ENCODE results near the gene SDK2. TPM values are rescaled to one million over a fixed set of nuclear protein-coding genes. Genes with fewer than 3 reads are reported as not detected.

The SDK2 gene
- total and polyA plus RNA-seq, 2 of the 8 experiments (the other 6 are each of a cell fraction or from before 2014, with no cell fraction given): 3.9 to 4.1 TPM

DNA sequence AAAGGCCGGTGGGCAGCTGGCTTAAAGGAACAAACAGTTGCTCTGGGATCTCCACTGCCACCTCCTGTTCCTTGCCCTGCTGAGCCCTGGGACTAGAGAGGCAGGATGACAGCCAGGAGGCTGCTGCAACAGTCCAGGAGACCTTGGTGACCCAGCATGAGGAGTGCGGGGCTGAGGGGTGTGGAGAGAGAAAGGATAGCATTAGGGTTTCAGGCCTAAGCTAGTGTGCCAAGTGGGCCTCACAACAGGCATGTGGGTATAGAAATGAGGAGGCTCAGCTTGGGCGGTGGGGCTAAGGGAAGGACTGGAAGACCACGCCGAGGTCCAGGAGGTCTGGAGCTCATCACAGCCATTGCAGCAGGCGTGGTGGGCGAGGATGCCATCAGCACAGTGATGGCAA is 39.8 kb downstream of the SDK2 start:
- FAIRE-seq: no peak
- Histone ChIP-seq H2BK20ac (ENCODE audit: low read length) (no peak overlapping the region), H4K91ac (replicated peaks; ENCODE audit: insufficient read length, low read length) (no peak overlapping the region), H2AFZ (ENCODE audit: low read length) (no peak overlapping the region), H3K27me3 (replicated peaks in 1 of 4; ENCODE audit: control insufficient read depth in 3 of 4, extremely low read depth in 1 of 4, insufficient read depth in 3 of 4, low read length in 3 of 4) (no peaks in the 10 kb centered on the region), H3K79me2 (ENCODE audit: control insufficient read depth in 1 of 2, insufficient read depth in 2 of 2, low read length in 2 of 2) (no peaks in the 10 kb centered on the region; a peak in 1 of 4 replicates), H3K4me2 (ENCODE audit: insufficient read depth in 1 of 2, low read depth in 2 of 2, low read length in 2 of 2) (no peak overlapping the region), H3K23me2 (ENCODE audit: low read depth, low read length) (no peaks in the 10 kb centered on the region), H2AK5ac (ENCODE audit: low read depth, low read length) (peak overlapping the region; percentile 53; the same call in 1 of the 2 replicates), H3K56ac (replicated peaks; ENCODE audit: insufficient read length, low read depth, low read length) (no peak overlapping the region), H3K4ac (replicated peaks; ENCODE audit: insufficient read length, low read depth, low read length) (no peak overlapping the region), H3K9me3 (ENCODE audit: insufficient read depth in 2 of 2, low read depth in 1 of 2, low read length in 1 of 2) (no peaks in the 10 kb centered on the region), H4K5ac (ENCODE audit: insufficient read length, low read depth, low read length) (no peak overlapping the region), H4K8ac (ENCODE audit: extremely low read depth, insufficient read depth, low read length) (no peak overlapping the region), H3K14ac (ENCODE audit: insufficient read length) (no peak overlapping the region), H3K27ac (ENCODE audit: low read depth, low read length) (no peak overlapping the region), H3K23ac (ENCODE audit: insufficient read length) (no peak overlapping the region), H3K4me3 (ENCODE audit: extremely low read depth in 1 of 4, insufficient read depth in 2 of 4, low read depth in 3 of 4, low read length in 4 of 4) (no peak overlapping the region), H2BK5ac (ENCODE audit: low read depth, low read length) (no peak overlapping the region; the same call in 1 of the 2 replicates), H2BK12ac (ENCODE audit: low read depth, low read length) (no peak overlapping the region), H3K18ac (ENCODE audit: extremely low read depth, low read length) (no peak overlapping the region), H3K36me3 (ENCODE audit: control insufficient read depth in 2 of 4, insufficient read depth in 4 of 4, low read length in 3 of 4) (no peaks in the 10 kb centered on the region), H2BK120ac (replicated peaks; ENCODE audit: low read depth, low read length) (no peak overlapping the region), H2BK15ac (ENCODE audit: low read length) (0 out of 2 replicates have a peak overlapping the region, but pooled peaks have one; percentile 61), H4K20me1 (replicated peaks in 1 of 2; ENCODE audit: control insufficient read depth in 1 of 2, insufficient read depth in 2 of 2, low read length in 2 of 2) (peaks cover 0 to 2% of the 10 kb centered on the region in 2 experiments), H3K9ac (replicated peaks in 1 of 4; ENCODE audit: extremely low read depth in 1 of 4, low read depth in 3 of 4, low read length in 3 of 4) (no peak overlapping the region), H3K79me1 (ENCODE audit: low read depth, low read length) (no peaks in the 10 kb centered on the region), H3K4me1 (replicated peaks in 1 of 4; ENCODE audit: control insufficient read depth in 3 of 4, insufficient read depth in 4 of 4, low read length in 3 of 4) (0 out of 7 replicates have a peak, but pooled peaks cover 0 to 2% (median 0%) of the 10 kb centered on the region in 4 experiments)
- no peak for DNase-seq (ENCODE audit: low read depth in 1 of 2, low spot score in 2 of 2)
- ChIA-PET POLR2A (ENCODE audit: partially characterized antibody) (interaction anchor here (0.6 kb wide), 1 partner anchor 382 kb away, joined by 4 read pairs; no protein-coding TSS in a partner anchor), CTCF (ENCODE audit: partially characterized antibody) (interaction anchor here (0.8 to 3.0 kb wide), 8 partner anchors 8 to 262 kb away, joined by 3 to 14 read pairs (median 4); no protein-coding TSS in a partner anchor)
- WGBS, 2 experiments (ENCODE audit: extremely low coverage in 1 of 2, insufficient coverage in 1 of 2, insufficient read length in 1 of 2, insufficient replicate concordance in 2 of 2, low coverage in 1 of 2, low lambda C conversion rate in 2 of 2, missing lambda C conversion rate in 1 of 2): 91% methylated on average over 7 of the region's 7 CpGs; no CpG with 5 or more reads in 1 of the 2 experiments
- TF ChIP-seq SP1 (IDR thresholded peaks at IDR 0.05; ENCODE audit: low read depth, low read length): no peak
- TF ChIP-seq FOSL1 (IDR thresholded peaks at IDR 0.05; ENCODE audit: insufficient read depth, low read depth, low read length): no peak
- TF ChIP-seq SP2 (IDR thresholded peaks at IDR 0.05; ENCODE audit: low read length): no peak
- no peak for TF ChIP-seq NANOG (IDR thresholded peaks at IDR 0.05; ENCODE audit: insufficient read depth, low read depth, low read length, poor library complexity, severe bottlenecking)
- no peak for TF ChIP-seq POU5F1 (IDR thresholded peaks at IDR 0.05; ENCODE audit: low read depth, low read length)
- no peak for TF ChIP-seq HDAC2 (IDR thresholded peaks at IDR 0.05; ENCODE audit: borderline replicate concordance in 1 of 2, low read depth in 2 of 2, low read length in 2 of 2)
- TF ChIP-seq TAF1 (IDR thresholded peaks at IDR 0.05; ENCODE audit: low read depth, low read length): no peak
- no peak for TF ChIP-seq EZH2 (IDR thresholded peaks at IDR 0.05; ENCODE audit: low read depth, low read length, severe bottlenecking)
- no peak for TF ChIP-seq TAF7 (optimal IDR thresholded peaks at IDR 0.05; ENCODE audit: borderline replicate concordance, low read depth, low read length)
- TF ChIP-seq, protein P1, sequence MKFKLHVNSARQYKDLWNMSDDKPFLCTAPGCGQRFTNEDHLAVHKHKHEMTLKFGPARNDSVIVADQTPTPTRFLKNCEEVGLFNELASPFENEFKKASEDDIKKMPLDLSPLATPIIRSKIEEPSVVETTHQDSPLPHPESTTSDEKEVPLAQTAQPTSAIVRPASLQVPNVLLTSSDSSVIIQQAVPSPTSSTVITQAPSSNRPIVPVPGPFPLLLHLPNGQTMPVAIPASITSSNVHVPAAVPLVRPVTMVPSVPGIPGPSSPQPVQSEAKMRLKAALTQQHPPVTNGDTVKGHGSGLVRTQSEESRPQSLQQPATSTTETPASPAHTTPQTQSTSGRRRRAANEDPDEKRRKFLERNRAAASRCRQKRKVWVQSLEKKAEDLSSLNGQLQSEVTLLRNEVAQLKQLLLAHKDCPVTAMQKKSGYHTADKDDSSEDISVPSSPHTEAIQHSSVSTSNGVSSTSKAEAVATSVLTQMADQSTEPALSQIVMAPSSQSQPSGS (IDR thresholded peaks at IDR 0.05; ENCODE audit: low read length): no peak
- no peak for TF ChIP-seq CEBPB (IDR thresholded peaks at IDR 0.05; ENCODE audit: low read depth, low read length)
- TF ChIP-seq RFX5 (IDR thresholded peaks at IDR 0.05; ENCODE audit: borderline replicate concordance, low read depth, low read length): no peak
